OCI-LY7 (cell line): ENCODE results near the gene HSPB2. TPM values are rescaled to one million over a fixed set of nuclear protein-coding genes. Genes with fewer than 3 reads are reported as not detected.

Experiments
- BruUV-seq: library from RNA; stranded (reverse); fragments of 400-500 nt; replicated peaks from 2 replicates; lab custom pipeline; 2021; lab: Mats Ljungman, UMichigan
- CTCF ChIA-PET: fragments of 300-600 bp; sonication (Branson Sonifier 250); formaldehyde crosslinking; loops from one replicate; lab custom pipeline; 2022; ENCODE audit warnings: antibody characterized with exemption; ENCODE audit not compliant: unreplicated experiment; lab: Charles Lee
- POLR2A ChIA-PET: fragments of 300-600 bp; sonication (Branson Sonifier 250); formaldehyde crosslinking; loops from one replicate; lab custom pipeline; 2022; ENCODE audit warnings: antibody characterized with exemption; lab: Charles Lee
- DNase-seq: peaks from one replicate; pipeline ENCODE4 v3.0.0-alpha.2; 2015; ENCODE audit warnings: low spot score
- H2AFZ ChIP-seq: fragments of 200-600 bp; sonication (generic), shearing (Covaris generic); 2 replicates; pipeline ENCODE4 v1.6.1; 2014; ENCODE audit warnings: mild to moderate bottlenecking, antibody characterized with exemption, low read length, moderate library complexity
- H3K27ac ChIP-seq: fragments of 200-600 bp; sonication (generic); 2 replicates; pipeline ENCODE4 v1.5.1; 2014; ENCODE audit warnings: mixed run types, low read depth, mild to moderate bottlenecking, moderate library complexity, low read length, inconsistent platforms; ENCODE audit not compliant: poor library complexity, severe bottlenecking
- H3K36me3 ChIP-seq: fragments of 200-600 bp; sonication (generic); 2 replicates; pipeline ENCODE4 v1.6.1; 2014; ENCODE audit warnings: mild to moderate bottlenecking, antibody characterized with exemption, low read length, moderate library complexity, mixed read lengths; ENCODE audit not compliant: insufficient read depth
- H3K4me1 ChIP-seq: fragments of 200-600 bp; sonication (generic); 2 replicates; pipeline ENCODE4 v1.5.1; 2014; ENCODE audit warnings: mild to moderate bottlenecking, low read length; ENCODE audit not compliant: insufficient read depth, poor library complexity, severe bottlenecking
- H3K4me2 ChIP-seq: fragments of 200-600 bp; sonication (generic); 2 replicates; pipeline ENCODE4 v1.6.1; 2014; ENCODE audit warnings: mild to moderate bottlenecking, low read length
- H3K4me3 ChIP-seq: fragments of 200-600 bp; sonication (generic); 2 replicates; pipeline ENCODE4 v1.5.1; 2014; ENCODE audit warnings: mild to moderate bottlenecking, low read depth, low read length; ENCODE audit not compliant: poor library complexity, severe bottlenecking
- H3K79me2 ChIP-seq: fragments of 200-600 bp; sonication (generic); 2 replicates; pipeline ENCODE4 v1.6.1; 2016; ENCODE audit warnings: low read depth, mild to moderate bottlenecking, low read length, moderate library complexity, mixed read lengths; ENCODE audit not compliant: insufficient read depth
- H3K9me2 ChIP-seq: fragments of 200-600 bp; sonication (generic); 2 replicates; pipeline ENCODE4 v1.6.1; 2016; ENCODE audit warnings: mild to moderate bottlenecking, low read length, mixed read lengths; ENCODE audit not compliant: insufficient read depth
- H3K9me3 ChIP-seq: fragments of 200-600 bp; sonication (generic); 2 replicates; pipeline ENCODE4 v1.6.1; 2014; ENCODE audit warnings: mild to moderate bottlenecking, mixed run types, low read length, mixed read lengths
- H4K20me1 ChIP-seq: fragments of 200-600 bp; sonication (generic); 2 replicates; pipeline ENCODE4 v1.6.1; 2014; ENCODE audit warnings: mild to moderate bottlenecking, antibody characterized with exemption, low read length, moderate library complexity, mixed read lengths; ENCODE audit not compliant: insufficient read depth
- CTCF ChIP-seq: fragments of 200-600 bp; sonication (generic); conservative IDR thresholded peaks from 2 replicates; pipeline ENCODE4 v1.5.1; 2014; ENCODE audit warnings: mild to moderate bottlenecking, antibody characterized with exemption, low read length, moderate library complexity, mixed read lengths
- EZH2phosphoT487 ChIP-seq: fragments of 200-600 bp; sonication (generic); IDR thresholded peaks from 2 replicates; pipeline ENCODE4 v1.6.1; 2018; ENCODE audit warnings: low read depth, borderline replicate concordance, mild to moderate bottlenecking, mixed run types, antibody characterized with exemption, low read length, moderate library complexity, mixed read lengths
- intact Hi-C: fragments of 100-400 bp; cut with micrococcal nuclease; formaldehyde crosslinking; loops from one replicate; pipeline ENCODE4 v1.10.0; 2022; ENCODE audit not compliant: unreplicated experiment
- total RNA-seq, 2 experiments: library from RNA; depleted of rRNA in 1 of 2; stranded (reverse); fragments of >200 nt in 1 of 2; shearing (Covaris generic) in 1 of 2; gene quantifications; 2 replicates each; pipeline ENCODE4 v1.2.3, GENCODE V29; 2014 to 2022

The HSPB2 gene
- total RNA-seq, 2 experiments from 2014 or later = not detected

DNA sequence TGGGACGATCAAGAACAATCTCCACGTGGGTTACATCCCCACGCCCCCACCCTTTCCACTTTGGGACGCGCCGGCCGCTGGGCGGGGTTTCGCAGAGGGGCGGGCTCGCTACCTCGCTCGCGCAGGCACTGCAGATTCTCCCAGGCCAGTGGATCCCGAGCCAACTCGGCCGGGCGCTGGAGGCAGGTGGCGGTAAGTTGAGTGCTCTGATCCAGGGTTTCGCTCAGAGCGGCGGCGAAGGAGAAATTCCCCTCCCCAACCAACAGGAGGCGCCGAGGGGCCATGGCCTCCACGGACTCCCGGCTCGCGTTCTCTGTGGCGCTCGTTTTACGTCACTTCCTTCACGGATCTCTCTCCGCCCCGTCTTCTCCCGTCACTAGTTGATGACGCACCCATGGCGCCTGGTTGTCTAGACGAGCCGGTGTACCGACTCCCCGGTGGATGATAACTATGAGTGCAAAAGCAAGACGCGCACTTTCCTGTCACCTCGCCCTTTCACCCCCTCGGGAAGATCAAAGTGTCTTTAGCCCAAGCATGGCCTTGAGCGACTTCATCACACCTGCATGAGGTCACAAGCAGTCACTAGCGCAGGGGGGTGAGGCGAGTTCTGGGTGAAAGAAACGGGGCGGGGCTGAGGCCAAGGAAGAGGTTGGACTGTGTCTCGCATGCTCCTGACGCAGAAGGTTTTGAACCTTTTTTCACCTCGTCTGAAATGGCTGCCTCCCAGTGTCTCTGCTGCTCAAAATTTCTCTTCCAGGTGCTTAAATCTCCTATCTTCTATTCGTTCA is 33.5 kb upstream of the HSPB2 start, which contains the start of the genes CFAP68 and FDXACB1:
Gene CFAP68, plus strand, starts transcription at position 693 of the 788 bp plus-strand sequence. Its CDS starts 20 bp downstream, at position 713.
Gene FDXACB1, minus strand, starts transcription at position 317 of the 788 bp plus-strand sequence. Its CDS starts 33 bp downstream, at position 284.
- Histone ChIP-seq H3K9me2 (no peaks in the 10 kb centered on the region), H3K27ac (peak within 1 kb of the TSS; percentile 72), H3K9me3 (no peaks in the 10 kb centered on the region), H4K20me1 (no peaks in the 10 kb centered on the region), H2AFZ (peak within 1 kb of the TSS; percentile 97), H3K4me3 (peak within 1 kb of the TSS; percentile 75), H3K4me2 (peak within 1 kb of the TSS; percentile 85), H3K79me2 (peaks cover 3% of the 10 kb centered on the region; the same call in 1 of the 2 replicates), H3K4me1 (peaks cover 12% of the 10 kb centered on the region), H3K36me3 (peaks cover 7% of the 10 kb centered on the region; the same call in 1 of the 2 replicates)
- POLR2A ChIA-PET = interaction anchor here (0.7 to 4.2 kb wide), 4 partner anchors 7 to 47 kb away, joined by 3 to 27 read pairs (median 13); partner anchors contain the start of gene ALG9
- no peak for TF ChIP-seq EZH2phosphoT487
- peak; percentile 86 for TF ChIP-seq CTCF
- intact Hi-C loops = loop anchor here (1.0 to 5.0 kb wide), 3 partner anchors 47 to 208 kb away; partner anchors contain the start of genes SDHD and TIMM8B
- BruUV-seq = no TSS peak
- CTCF ChIA-PET = no interaction called here
- peak; percentile 98 for DNase-seq

DNA sequence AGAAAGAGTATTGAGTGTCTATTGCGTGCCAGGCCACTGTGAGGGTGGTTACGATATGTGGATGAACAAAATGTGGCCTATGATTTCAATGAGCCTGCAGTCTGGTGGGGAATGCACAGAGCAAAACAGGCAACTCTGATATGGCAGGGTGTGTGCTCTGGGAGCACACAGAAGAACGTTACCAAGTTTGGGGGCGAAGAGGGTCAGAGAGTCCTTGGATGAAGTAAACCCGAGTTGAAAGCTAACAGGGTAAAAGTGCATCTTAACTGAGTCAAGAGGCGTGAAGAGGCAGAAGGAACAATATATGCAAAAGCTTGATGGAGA is 32.9 kb upstream of the HSPB2 start:
- TF ChIP-seq CTCF = no peak
- no peak for TF ChIP-seq EZH2phosphoT487
- no peak for DNase-seq
- intact Hi-C loops = loop anchor here (1.0 to 5.0 kb wide), 3 partner anchors 47 to 208 kb away; partner anchors contain the start of genes SDHD and TIMM8B
- peak overlapping the region; percentile 72 for H3K27ac ChIP-seq
- H3K4me2 ChIP-seq = peak overlapping the region; percentile 85
- peaks cover 7% of the 10 kb centered on the region; the same call in 1 of the 2 replicates for H3K36me3 ChIP-seq
- ChIA-PET POLR2A (interaction anchor here (0.9 to 4.2 kb wide), 3 partner anchors 8 to 46 kb away, joined by 3 to 27 read pairs (median 21); partner anchors contain the start of gene ALG9), CTCF (no interaction called here)
- H2AFZ ChIP-seq = peak overlapping the region; percentile 79
- H3K9me3 ChIP-seq = no peaks in the 10 kb centered on the region
- no peaks in the 10 kb centered on the region for H4K20me1 ChIP-seq
- H3K9me2 ChIP-seq = no peaks in the 10 kb centered on the region
- peaks cover 12% of the 10 kb centered on the region for H3K4me1 ChIP-seq
- peaks cover 3% of the 10 kb centered on the region; the same call in 1 of the 2 replicates for H3K79me2 ChIP-seq
- peak overlapping the region; percentile 75 for H3K4me3 ChIP-seq
- TSS peak; percentile 95 for BruUV-seq
